K562 (cell line): Measurements from ENCODE around the gene NINJ1. TPM values are rescaled to one million over a fixed set of nuclear protein-coding genes. Genes with fewer than 3 reads are reported as not detected.

Experiments used
- CAMTA2 ChIP-seq: fragments of 250-450 bp; sonication (Bioruptor Pico); conservative IDR thresholded peaks from 2 replicates; pipeline ENCODE4 v1.5.1; 2022
- CHD2 ChIP-seq: IDR thresholded peaks from 2 replicates; pipeline ENCODE4 v1.6.1; 2011; ENCODE audit warnings: low read depth, low read length
- COPS2 ChIP-seq: fragments of 450-650 bp; conservative IDR thresholded peaks from 2 replicates; pipeline ENCODE4 v1.6.1; 2016; ENCODE audit warnings: mild to moderate bottlenecking, moderate library complexity
- DPF2 ChIP-seq: fragments of 450-650 bp; IDR thresholded peaks from 2 replicates; pipeline ENCODE4 v1.6.1; 2016
- ELF1 ChIP-seq: fragments of 200-800 bp; sonication (Bioruptor generic); IDR thresholded peaks from 2 replicates; pipeline ENCODE4 v1.6.1; 2016; ENCODE audit warnings: missing genetic modification characterization, missing compliant biosample characterization
- ETV1 ChIP-seq: fragments of 450-650 bp; conservative IDR thresholded peaks from 2 replicates; pipeline ENCODE4 v1.6.1; 2016; ENCODE audit warnings: missing genetic modification characterization, control low read depth, low read depth, missing compliant biosample characterization
- GATAD2B ChIP-seq: fragments of 450-650 bp; IDR thresholded peaks from 2 replicates; pipeline ENCODE4 v1.6.1; 2017; ENCODE audit warnings: mild to moderate bottlenecking, borderline replicate concordance
- JUND ChIP-seq, 2 experiments: IDR thresholded peaks; 2 replicates in 1 of 2; 3 replicates in 1 of 2; pipeline ENCODE4 v1.6.1; 2011; ENCODE audit warnings: borderline replicate concordance in 2 of 2, low read depth in 2 of 2, low read length in 2 of 2, improper control_type of control experiment in 1 of 2, missing biosample characterization in 1 of 2, missing genetic modification characterization in 1 of 2, missing genetic modification reagents in 1 of 2
- NBN ChIP-seq: fragments of 450-650 bp; IDR thresholded peaks from 2 replicates; pipeline ENCODE4 v1.6.1; 2016; ENCODE audit warnings: low read depth, mild to moderate bottlenecking
- NFRKB ChIP-seq: fragments of 450-650 bp; IDR thresholded peaks from 2 replicates; pipeline ENCODE4 v1.6.1; 2016; ENCODE audit warnings: low read depth
- PML ChIP-seq: IDR thresholded peaks from 2 replicates; pipeline ENCODE4 v1.6.1; 2012; ENCODE audit warnings: low read length, inconsistent platforms
- SMAD4 ChIP-seq: fragments of 250-450 bp; sonication (Bioruptor Pico); conservative IDR thresholded peaks from 2 replicates; pipeline ENCODE4 v1.8.0; 2021; ENCODE audit warnings: inconsistent platforms, mild to moderate bottlenecking, moderate library complexity
- TAF15 ChIP-seq: fragments of 200-400 bp; formaldehyde crosslinking; IDR thresholded peaks from 2 replicates; pipeline ENCODE4 v1.6.1; 2017; ENCODE audit warnings: mild to moderate bottlenecking, low read depth, low read length, moderate library complexity
- ZNF146 ChIP-seq: IDR thresholded peaks from one replicate; pipeline ENCODE4 v1.6.1; 2018; ENCODE audit warnings: missing compliant biosample characterization; ENCODE audit not compliant: unreplicated experiment
- polyA plus RNA-seq, 8 experiments: library from polyadenylated mRNA; depleted of rRNA in 4 of 8; stranded (reverse) in 5 of 8; unstranded in 3 of 8; fragments of >200 nt; fragmentation: Nextera tagmentation in 2 of 8; fragmentation: Illumina TruSeq in 1 of 8; extraction: Ambion mirVana in 2 of 8; extraction: Trizol in 1 of 8; gene quantifications; 2 replicates each; pipeline versions ENCODE4 v1.2.1 to v1.2.3, GENCODE V29; 2011 to 2014; ENCODE audit warnings: inconsistent platforms in 1 of 8, missing spikeins in 1 of 8
- total RNA-seq, 7 experiments: library from RNA; depleted of rRNA in 6 of 7; stranded (reverse); fragments of >200 nt in 6 of 7; fragmentation: Illumina TruSeq in 2 of 7; extraction: Trizol in 2 of 7; gene quantifications; 2 replicates each; pipeline versions ENCODE4 v1.2.1 to v1.2.3, GENCODE V29; 2011 to 2021; ENCODE audit warnings: low replicate concordance in 1 of 7
- TF ChIP-seq, protein P1 (sequence below): fragments of 450-650 bp; IDR thresholded peaks from 2 replicates; pipeline ENCODE4 v1.6.1; 2017; ENCODE audit warnings: antibody characterized with exemption, mild to moderate bottlenecking
- TF ChIP-seq, protein P2 (sequence below): sonication (generic); formaldehyde crosslinking; IDR thresholded peaks from 2 replicates; pipeline ENCODE4 v1.9.0; 2022; ENCODE audit warnings: mild to moderate bottlenecking, missing genetic modification reagents
- TF ChIP-seq, protein P3 (sequence below): fragments of 450-650 bp; IDR thresholded peaks from 2 replicates; pipeline ENCODE4 v1.6.1; 2014; ENCODE audit warnings: low read depth, mild to moderate bottlenecking, moderate library complexity, borderline replicate concordance

NINJ1 gene
- total and polyA plus RNA-seq, 9 of the 15 experiments (the other 6 are each of a cell fraction or from before 2014, with no cell fraction given): 0.13 to 8.4 (median 4.9) TPM

- no peak for TF ChIP-seq PML
- no peak for TF ChIP-seq CAMTA2 (CRISPR knock-in tag)
- TF ChIP-seq SMAD4 (CRISPR knock-in tag): peak; percentile 59
- TF ChIP-seq, protein P1, sequence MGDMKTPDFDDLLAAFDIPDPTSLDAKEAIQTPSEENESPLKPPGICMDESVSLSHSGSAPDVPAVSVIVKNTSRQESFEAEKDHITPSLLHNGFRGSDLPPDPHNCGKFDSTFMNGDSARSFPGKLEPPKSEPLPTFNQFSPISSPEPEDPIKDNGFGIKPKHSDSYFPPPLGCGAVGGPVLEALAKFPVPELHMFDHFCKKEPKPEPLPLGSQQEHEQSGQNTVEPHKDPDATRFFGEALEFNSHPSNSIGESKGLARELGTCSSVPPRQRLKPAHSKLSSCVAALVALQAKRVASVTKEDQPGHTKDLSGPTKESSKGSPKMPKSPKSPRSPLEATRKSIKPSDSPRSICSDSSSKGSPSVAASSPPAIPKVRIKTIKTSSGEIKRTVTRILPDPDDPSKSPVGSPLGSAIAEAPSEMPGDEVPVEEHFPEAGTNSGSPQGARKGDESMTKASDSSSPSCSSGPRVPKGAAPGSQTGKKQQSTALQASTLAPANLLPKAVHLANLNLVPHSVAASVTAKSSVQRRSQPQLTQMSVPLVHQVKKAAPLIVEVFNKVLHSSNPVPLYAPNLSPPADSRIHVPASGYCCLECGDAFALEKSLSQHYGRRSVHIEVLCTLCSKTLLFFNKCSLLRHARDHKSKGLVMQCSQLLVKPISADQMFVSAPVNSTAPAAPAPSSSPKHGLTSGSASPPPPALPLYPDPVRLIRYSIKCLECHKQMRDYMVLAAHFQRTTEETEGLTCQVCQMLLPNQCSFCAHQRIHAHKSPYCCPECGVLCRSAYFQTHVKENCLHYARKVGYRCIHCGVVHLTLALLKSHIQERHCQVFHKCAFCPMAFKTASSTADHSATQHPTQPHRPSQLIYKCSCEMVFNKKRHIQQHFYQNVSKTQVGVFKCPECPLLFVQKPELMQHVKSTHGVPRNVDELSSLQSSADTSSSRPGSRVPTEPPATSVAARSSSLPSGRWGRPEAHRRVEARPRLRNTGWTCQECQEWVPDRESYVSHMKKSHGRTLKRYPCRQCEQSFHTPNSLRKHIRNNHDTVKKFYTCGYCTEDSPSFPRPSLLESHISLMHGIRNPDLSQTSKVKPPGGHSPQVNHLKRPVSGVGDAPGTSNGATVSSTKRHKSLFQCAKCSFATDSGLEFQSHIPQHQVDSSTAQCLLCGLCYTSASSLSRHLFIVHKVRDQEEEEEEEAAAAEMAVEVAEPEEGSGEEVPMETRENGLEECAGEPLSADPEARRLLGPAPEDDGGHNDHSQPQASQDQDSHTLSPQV: peak; percentile 89
- TF ChIP-seq COPS2: no peak
- TF ChIP-seq NFRKB: 0 out of 2 replicates have a peak, but pooled peaks have one; percentile 49
- TF ChIP-seq NBN: no peak
- TF ChIP-seq TAF15: no peak
- TF ChIP-seq GATAD2B: no peak
- peak; percentile 67; the same call in 1 of the 2 replicates for TF ChIP-seq DPF2
- peak; percentile 85 for TF ChIP-seq JUND (IDR thresholded peaks at IDR 0.05; ENCODE audit: borderline replicate concordance, low read depth, low read length)
- peak; percentile 78; the same call in 2 of the 3 replicates for TF ChIP-seq JUND (tag; IDR thresholded peaks at IDR 0.05; ENCODE audit: borderline replicate concordance, low read depth, low read length)
- peak; percentile 98 for TF ChIP-seq ETV1 (tag)
- no peak for TF ChIP-seq CHD2
- TF ChIP-seq, protein P2, sequence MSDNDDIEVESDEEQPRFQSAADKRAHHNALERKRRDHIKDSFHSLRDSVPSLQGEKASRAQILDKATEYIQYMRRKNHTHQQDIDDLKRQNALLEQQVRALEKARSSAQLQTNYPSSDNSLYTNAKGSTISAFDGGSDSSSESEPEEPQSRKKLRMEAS (CRISPR knock-in tag): peak; percentile 91
- TF ChIP-seq ZNF146: no peak
- TF ChIP-seq, protein P3, sequence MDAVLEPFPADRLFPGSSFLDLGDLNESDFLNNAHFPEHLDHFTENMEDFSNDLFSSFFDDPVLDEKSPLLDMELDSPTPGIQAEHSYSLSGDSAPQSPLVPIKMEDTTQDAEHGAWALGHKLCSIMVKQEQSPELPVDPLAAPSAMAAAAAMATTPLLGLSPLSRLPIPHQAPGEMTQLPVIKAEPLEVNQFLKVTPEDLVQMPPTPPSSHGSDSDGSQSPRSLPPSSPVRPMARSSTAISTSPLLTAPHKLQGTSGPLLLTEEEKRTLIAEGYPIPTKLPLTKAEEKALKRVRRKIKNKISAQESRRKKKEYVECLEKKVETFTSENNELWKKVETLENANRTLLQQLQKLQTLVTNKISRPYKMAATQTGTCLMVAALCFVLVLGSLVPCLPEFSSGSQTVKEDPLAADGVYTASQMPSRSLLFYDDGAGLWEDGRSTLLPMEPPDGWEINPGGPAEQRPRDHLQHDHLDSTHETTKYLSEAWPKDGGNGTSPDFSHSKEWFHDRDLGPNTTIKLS: peak; percentile 42; the same call in 1 of the 2 replicates
- no peak for TF ChIP-seq ELF1 (tag)
Observed at GRCh38 chr9:93119953-93120845, 13.9 kb downstream of the NINJ1 start (continued).
